Trophoblast cell (in vitro differentiated cells and primary cell): ENCODE data around the gene RANBP17.

Experiments
- DNase-seq, 2 donors: peaks; one replicate each; pipeline ENCODE4 v3.0.0-alpha.2; 2016
- H2AFZ ChIP-seq: 2 replicates; pipeline ENCODE4 v1.6.1; 2013; ENCODE audit warnings: low read length, moderate library complexity, mild to moderate bottlenecking; ENCODE audit not compliant: insufficient read depth, poor library complexity
- H2AK5ac ChIP-seq: 2 replicates; pipeline ENCODE4 v1.6.1; 2013; ENCODE audit warnings: mild to moderate bottlenecking, low read length
- H2BK120ac ChIP-seq: 2 replicates; pipeline ENCODE4 v1.6.1; 2013; ENCODE audit warnings: low read length, mild to moderate bottlenecking, moderate library complexity; ENCODE audit not compliant: insufficient read depth, poor library complexity
- H2BK12ac ChIP-seq: 2 replicates; pipeline ENCODE4 v1.6.1; 2013; ENCODE audit warnings: mild to moderate bottlenecking, low read length, moderate library complexity
- H2BK5ac ChIP-seq: 2 replicates; pipeline ENCODE4 v1.6.1; 2013; ENCODE audit warnings: low read length, low read depth, moderate library complexity, mild to moderate bottlenecking; ENCODE audit not compliant: poor library complexity
- H3K14ac ChIP-seq: 2 replicates; pipeline ENCODE4 v1.6.1; 2013; ENCODE audit warnings: mild to moderate bottlenecking, low read length
- H3K18ac ChIP-seq: 2 replicates; pipeline ENCODE4 v1.6.1; 2013; ENCODE audit warnings: mild to moderate bottlenecking, low read length
- H3K23ac ChIP-seq: 2 replicates; pipeline ENCODE4 v1.6.1; 2013; ENCODE audit warnings: low read length
- H3K27ac ChIP-seq: 2 replicates; pipeline ENCODE4 v1.5.1; 2013; ENCODE audit warnings: low read depth, mild to moderate bottlenecking, inconsistent platforms, low read length, moderate library complexity
- H3K27me3 ChIP-seq: 2 replicates; pipeline ENCODE4 v1.6.1; 2013; ENCODE audit warnings: inconsistent platforms, mild to moderate bottlenecking, low read length, moderate library complexity; ENCODE audit not compliant: insufficient read depth
- H3K36me3 ChIP-seq, 2 experiments: 1 replicate in 1 of 2; 2 replicates in 1 of 2; pipeline ENCODE4 v1.6.1; 2013; ENCODE audit warnings: low read length in 2 of 2, mild to moderate bottlenecking in 2 of 2, moderate library complexity in 1 of 2; ENCODE audit not compliant: insufficient read depth in 2 of 2, control insufficient read depth in 1 of 2
- H3K4ac ChIP-seq: 2 replicates; pipeline ENCODE4 v1.6.1; 2013; ENCODE audit warnings: low read depth, mild to moderate bottlenecking, low read length, moderate library complexity
- H3K4me1 ChIP-seq, 2 experiments: 1 replicate in 1 of 2; 2 replicates in 1 of 2; pipeline ENCODE4 v1.6.1; 2013; ENCODE audit warnings: low read length in 2 of 2, mild to moderate bottlenecking in 2 of 2, moderate library complexity in 1 of 2; ENCODE audit not compliant: insufficient read depth in 2 of 2, control insufficient read depth in 1 of 2
- H3K4me2 ChIP-seq: 2 replicates; pipeline ENCODE4 v1.6.1; 2013; ENCODE audit warnings: inconsistent platforms, mild to moderate bottlenecking, low read length, moderate library complexity
- H3K4me3 ChIP-seq: 2 replicates; pipeline ENCODE4 v1.5.1; 2013; ENCODE audit warnings: mild to moderate bottlenecking, low read depth, low read length, inconsistent platforms
- H3K79me1 ChIP-seq: one replicate; pipeline ENCODE4 v1.6.1; 2013; ENCODE audit warnings: low read length
- H3K79me2 ChIP-seq: 2 replicates; pipeline ENCODE4 v1.6.1; 2013; ENCODE audit warnings: low read length, mild to moderate bottlenecking; ENCODE audit not compliant: control insufficient read depth, insufficient read depth, poor library complexity
- H3K9ac ChIP-seq: 2 replicates; pipeline ENCODE4 v1.6.1; 2013; ENCODE audit warnings: mild to moderate bottlenecking, low read length
- H3K9me3 ChIP-seq: 2 replicates; pipeline ENCODE4 v1.6.1; 2013; ENCODE audit warnings: low read depth, mild to moderate bottlenecking, control low read depth, inconsistent platforms, low read length; ENCODE audit not compliant: insufficient read depth
- H4K12ac ChIP-seq: 2 replicates; pipeline ENCODE4 v1.6.1; 2013; ENCODE audit warnings: low read depth, mild to moderate bottlenecking, low read length, moderate library complexity
- H4K8ac ChIP-seq: 2 replicates; pipeline ENCODE4 v1.6.1; 2013; ENCODE audit warnings: low read depth, mild to moderate bottlenecking, low read length, moderate library complexity
- H4K91ac ChIP-seq: one replicate; pipeline ENCODE4 v1.6.1; 2013; ENCODE audit warnings: low read depth, mild to moderate bottlenecking, low read length, moderate library complexity
- WGBS: extraction: QIAGEN DNeasy Blood & Tissue Kit; methylation state at CpG from one replicate; pipeline ENCODE4 v1.1.7; 2013; ENCODE audit warnings: missing lambda C conversion rate; ENCODE audit not compliant: insufficient read length, insufficient coverage; ENCODE audit errors: extremely low coverage; 5-methylcytosine and 5-hydroxymethylcytosine counted together

The RANBP17 gene

GRCh38 chr5:171122372-171122771 is 260.6 kb downstream of the RANBP17 start:
- Histone ChIP-seq H4K91ac (no peak overlapping the region), H2AFZ (no peak overlapping the region), H2BK12ac (no peak overlapping the region), H2BK120ac (no peak overlapping the region), H3K79me1 (no peaks in the 10 kb centered on the region), H3K9me3 (no peaks in the 10 kb centered on the region), H3K79me2 (no peaks in the 10 kb centered on the region), H3K4me3 (no peak overlapping the region), H3K36me3 (peaks cover 5 to 8% of the 10 kb centered on the region in 2 experiments), H3K27ac (no peak overlapping the region), H2BK5ac (no peak overlapping the region), H3K4me2 (no peak overlapping the region), H3K18ac (no peak overlapping the region), H4K8ac (no peak overlapping the region), H3K23ac (no peak overlapping the region), H3K27me3 (no peaks in the 10 kb centered on the region), H4K12ac (no peak overlapping the region), H3K4me1 (no peaks in the 10 kb centered on the region), H2AK5ac (no peak overlapping the region), H3K14ac (no peak overlapping the region), H3K4ac (no peak overlapping the region), H3K9ac (no peak overlapping the region)
- no peak for DNase-seq
- no CpG with 5 or more reads among the region's 2 CpGs for WGBS

- H4K91ac ChIP-seq = no peak overlapping the region
- H3K79me2 ChIP-seq = no peaks in the 10 kb centered on the region
- no peak overlapping the region for H3K27ac ChIP-seq
- no peak overlapping the region for H3K23ac ChIP-seq
- H2AFZ ChIP-seq = no peak overlapping the region
- H3K79me1 ChIP-seq = no peaks in the 10 kb centered on the region
- no CpG with 5 or more reads among the region's 4 CpGs for WGBS
- no peak overlapping the region for H3K4me2 ChIP-seq
- no peak overlapping the region for H3K14ac ChIP-seq
- no peak overlapping the region for H3K4me3 ChIP-seq
- no peak overlapping the region for H3K18ac ChIP-seq
- no peak overlapping the region for H2BK12ac ChIP-seq
- H2BK5ac ChIP-seq = no peak overlapping the region
- H3K27me3 ChIP-seq = no peaks in the 10 kb centered on the region
- H3K4me1 ChIP-seq = no peaks in the 10 kb centered on the region
- H4K12ac ChIP-seq = no peak overlapping the region
- H2AK5ac ChIP-seq = no peak overlapping the region
- no peak for DNase-seq
- peaks cover 5 to 8% of the 10 kb centered on the region in 2 experiments for H3K36me3 ChIP-seq
- H2BK120ac ChIP-seq = no peak overlapping the region
- no peak overlapping the region for H4K8ac ChIP-seq
- no peaks in the 10 kb centered on the region for H3K9me3 ChIP-seq
- no peak overlapping the region for H3K9ac ChIP-seq
- no peak overlapping the region for H3K4ac ChIP-seq
Measured at GRCh38 chr5:171123417-171123816, 261.6 kb downstream of the RANBP17 start.

- Histone ChIP-seq H3K4me2 (no peak overlapping the region), H3K79me1 (no peaks in the 10 kb centered on the region), H4K12ac (no peak overlapping the region), H3K23ac (no peak overlapping the region), H2AK5ac (no peak overlapping the region), H3K27ac (no peak overlapping the region), H2BK5ac (no peak overlapping the region), H3K36me3 (peaks cover 5 to 8% of the 10 kb centered on the region in 2 experiments), H3K4me1 (no peaks in the 10 kb centered on the region), H3K4ac (no peak overlapping the region), H4K8ac (no peak overlapping the region), H2BK120ac (no peak overlapping the region), H2BK12ac (no peak overlapping the region), H3K27me3 (no peaks in the 10 kb centered on the region), H3K9ac (no peak overlapping the region), H4K91ac (no peak overlapping the region), H3K9me3 (no peaks in the 10 kb centered on the region), H3K4me3 (no peak overlapping the region), H3K14ac (no peak overlapping the region), H3K79me2 (no peaks in the 10 kb centered on the region), H2AFZ (no peak overlapping the region), H3K18ac (no peak overlapping the region)
- no peak for DNase-seq
- no CpG with 5 or more reads among the region's 2 CpGs for WGBS
Measured at GRCh38 chr5:171127314-171127713, 265.5 kb downstream of the RANBP17 start.

GRCh38 chr5:171128136-171128535 is 266.3 kb downstream of the RANBP17 start:
- H2BK12ac ChIP-seq = no peak overlapping the region
- H3K27me3 ChIP-seq = no peaks in the 10 kb centered on the region
- no peak overlapping the region for H4K12ac ChIP-seq
- H3K79me1 ChIP-seq = no peaks in the 10 kb centered on the region
- H3K4me1 ChIP-seq = no peaks in the 10 kb centered on the region
- DNase-seq = no peak
- no peaks in the 10 kb centered on the region for H3K9me3 ChIP-seq
- H2BK120ac ChIP-seq = no peak overlapping the region
- no peak overlapping the region for H3K4ac ChIP-seq
- H3K23ac ChIP-seq = no peak overlapping the region
- H4K91ac ChIP-seq = no peak overlapping the region
- H3K14ac ChIP-seq = no peak overlapping the region
- no peak overlapping the region for H2AFZ ChIP-seq
- no peak overlapping the region for H3K18ac ChIP-seq
- H3K4me2 ChIP-seq = no peak overlapping the region
- H3K9ac ChIP-seq = no peak overlapping the region
- peaks cover 4% of the 10 kb centered on the region in 2 experiments for H3K36me3 ChIP-seq
- H2BK5ac ChIP-seq = no peak overlapping the region
- no CpG with 5 or more reads among the region's 4 CpGs for WGBS
- H2AK5ac ChIP-seq = no peak overlapping the region
- H4K8ac ChIP-seq = no peak overlapping the region
- H3K4me3 ChIP-seq = no peak overlapping the region
- no peak overlapping the region for H3K27ac ChIP-seq
- no peaks in the 10 kb centered on the region for H3K79me2 ChIP-seq
